ENCODE results near the gene MKNK2. TPM values are rescaled to one million over a fixed set of nuclear protein-coding genes. Genes with fewer than 3 reads are reported as not detected.

Gene MKNK2
- total and polyA plus RNA-seq, 2 of the 13 experiments (the other 11 are each of a cell fraction or from before 2014, with no cell fraction given): 44.9 to 112 TPM

DNA sequence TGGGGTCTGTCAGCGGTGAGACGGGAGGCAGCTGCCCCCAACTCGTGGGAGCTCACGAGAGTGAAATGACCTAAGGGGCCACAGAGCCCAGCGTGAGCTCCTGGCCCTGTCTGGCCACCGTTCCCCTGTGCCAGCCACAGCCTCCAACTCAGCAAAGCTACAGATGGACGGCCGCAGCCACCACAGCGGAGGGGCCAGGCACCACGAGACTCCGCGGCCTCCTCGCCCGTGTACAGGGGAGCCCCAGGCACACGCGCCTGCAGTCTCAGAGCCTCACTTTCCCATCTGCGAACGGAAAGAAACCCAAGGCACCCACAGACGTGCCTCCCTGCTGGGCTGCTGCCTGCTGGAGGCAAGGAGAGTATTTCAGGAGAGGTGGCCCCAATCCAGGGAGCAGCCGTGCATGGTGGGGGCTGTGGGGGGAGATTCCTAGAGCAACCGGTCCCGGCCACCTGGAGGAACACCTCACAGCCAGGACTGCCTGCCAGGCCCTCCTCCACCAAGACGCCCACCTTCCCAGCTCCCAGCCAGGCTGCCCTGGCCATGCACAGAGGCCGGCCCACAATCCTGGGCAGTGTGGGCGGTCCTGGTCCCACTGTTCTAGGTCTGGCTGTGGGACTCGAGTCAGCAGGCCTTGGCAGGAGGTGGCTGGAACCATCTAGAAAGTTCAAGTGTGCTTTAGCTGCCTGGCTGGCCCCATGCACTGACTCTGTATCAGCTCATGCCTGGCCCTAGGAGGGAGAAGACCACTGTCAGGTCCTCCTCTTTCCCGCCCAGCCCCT is 1.9 kb downstream of the MKNK2 start (continued):
- TF ChIP-seq, protein P1, sequence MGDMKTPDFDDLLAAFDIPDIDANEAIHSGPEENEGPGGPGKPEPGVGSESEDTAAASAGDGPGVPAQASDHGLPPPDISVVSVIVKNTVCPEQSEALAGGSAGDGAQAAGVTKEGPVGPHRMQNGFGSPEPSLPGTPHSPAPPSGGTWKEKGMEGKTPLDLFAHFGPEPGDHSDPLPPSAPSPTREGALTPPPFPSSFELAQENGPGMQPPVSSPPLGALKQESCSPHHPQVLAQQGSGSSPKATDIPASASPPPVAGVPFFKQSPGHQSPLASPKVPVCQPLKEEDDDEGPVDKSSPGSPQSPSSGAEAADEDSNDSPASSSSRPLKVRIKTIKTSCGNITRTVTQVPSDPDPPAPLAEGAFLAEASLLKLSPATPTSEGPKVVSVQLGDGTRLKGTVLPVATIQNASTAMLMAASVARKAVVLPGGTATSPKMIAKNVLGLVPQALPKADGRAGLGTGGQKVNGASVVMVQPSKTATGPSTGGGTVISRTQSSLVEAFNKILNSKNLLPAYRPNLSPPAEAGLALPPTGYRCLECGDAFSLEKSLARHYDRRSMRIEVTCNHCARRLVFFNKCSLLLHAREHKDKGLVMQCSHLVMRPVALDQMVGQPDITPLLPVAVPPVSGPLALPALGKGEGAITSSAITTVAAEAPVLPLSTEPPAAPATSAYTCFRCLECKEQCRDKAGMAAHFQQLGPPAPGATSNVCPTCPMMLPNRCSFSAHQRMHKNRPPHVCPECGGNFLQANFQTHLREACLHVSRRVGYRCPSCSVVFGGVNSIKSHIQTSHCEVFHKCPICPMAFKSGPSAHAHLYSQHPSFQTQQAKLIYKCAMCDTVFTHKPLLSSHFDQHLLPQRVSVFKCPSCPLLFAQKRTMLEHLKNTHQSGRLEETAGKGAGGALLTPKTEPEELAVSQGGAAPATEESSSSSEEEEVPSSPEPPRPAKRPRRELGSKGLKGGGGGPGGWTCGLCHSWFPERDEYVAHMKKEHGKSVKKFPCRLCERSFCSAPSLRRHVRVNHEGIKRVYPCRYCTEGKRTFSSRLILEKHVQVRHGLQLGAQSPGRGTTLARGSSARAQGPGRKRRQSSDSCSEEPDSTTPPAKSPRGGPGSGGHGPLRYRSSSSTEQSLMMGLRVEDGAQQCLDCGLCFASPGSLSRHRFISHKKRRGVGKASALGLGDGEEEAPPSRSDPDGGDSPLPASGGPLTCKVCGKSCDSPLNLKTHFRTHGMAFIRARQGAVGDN (CRISPR knock-in tag; IDR thresholded peaks at IDR 0.05): peak; percentile 55; the same call in 1 of the 2 replicates
- TF ChIP-seq, protein P2, sequence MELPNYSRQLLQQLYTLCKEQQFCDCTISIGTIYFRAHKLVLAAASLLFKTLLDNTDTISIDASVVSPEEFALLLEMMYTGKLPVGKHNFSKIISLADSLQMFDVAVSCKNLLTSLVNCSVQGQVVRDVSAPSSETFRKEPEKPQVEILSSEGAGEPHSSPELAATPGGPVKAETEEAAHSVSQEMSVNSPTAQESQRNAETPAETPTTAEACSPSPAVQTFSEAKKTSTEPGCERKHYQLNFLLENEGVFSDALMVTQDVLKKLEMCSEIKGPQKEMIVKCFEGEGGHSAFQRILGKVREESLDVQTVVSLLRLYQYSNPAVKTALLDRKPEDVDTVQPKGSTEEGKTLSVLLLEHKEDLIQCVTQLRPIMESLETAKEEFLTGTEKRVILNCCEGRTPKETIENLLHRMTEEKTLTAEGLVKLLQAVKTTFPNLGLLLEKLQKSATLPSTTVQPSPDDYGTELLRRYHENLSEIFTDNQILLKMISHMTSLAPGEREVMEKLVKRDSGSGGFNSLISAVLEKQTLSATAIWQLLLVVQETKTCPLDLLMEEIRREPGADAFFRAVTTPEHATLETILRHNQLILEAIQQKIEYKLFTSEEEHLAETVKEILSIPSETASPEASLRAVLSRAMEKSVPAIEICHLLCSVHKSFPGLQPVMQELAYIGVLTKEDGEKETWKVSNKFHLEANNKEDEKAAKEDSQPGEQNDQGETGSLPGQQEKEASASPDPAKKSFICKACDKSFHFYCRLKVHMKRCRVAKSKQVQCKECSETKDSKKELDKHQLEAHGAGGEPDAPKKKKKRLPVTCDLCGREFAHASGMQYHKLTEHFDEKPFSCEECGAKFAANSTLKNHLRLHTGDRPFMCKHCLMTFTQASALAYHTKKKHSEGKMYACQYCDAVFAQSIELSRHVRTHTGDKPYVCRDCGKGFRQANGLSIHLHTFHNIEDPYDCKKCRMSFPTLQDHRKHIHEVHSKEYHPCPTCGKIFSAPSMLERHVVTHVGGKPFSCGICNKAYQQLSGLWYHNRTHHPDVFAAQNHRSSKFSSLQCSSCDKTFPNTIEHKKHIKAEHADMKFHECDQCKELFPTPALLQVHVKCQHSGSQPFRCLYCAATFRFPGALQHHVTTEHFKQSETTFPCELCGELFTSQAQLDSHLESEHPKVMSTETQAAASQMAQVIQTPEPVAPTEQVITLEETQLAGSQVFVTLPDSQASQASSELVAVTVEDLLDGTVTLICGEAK (IDR thresholded peaks at IDR 0.05): no peak
- TF ChIP-seq, protein P2 (CRISPR knock-in tag; IDR thresholded peaks at IDR 0.05): peak; percentile 8; the same call in 1 of the 2 replicates
- peak; percentile 24 for TF ChIP-seq RBM39 (IDR thresholded peaks at IDR 0.05; ENCODE audit: low read depth, low read length, poor library complexity, severe bottlenecking)
- TF ChIP-seq SETDB1 (CRISPR knock-in tag; IDR thresholded peaks at IDR 0.05; ENCODE audit: borderline replicate concordance): no peak
- no peak for TF ChIP-seq SOX13 (IDR thresholded peaks at IDR 0.05)
- no peak for TF ChIP-seq SOX13 (CRISPR knock-in tag; conservative IDR thresholded peaks at IDR 0.05 in 1 of 2, IDR thresholded peaks at IDR 0.05 in 1 of 2)
- TF ChIP-seq SRY (CRISPR knock-in tag; IDR thresholded peaks at IDR 0.05): 0 out of 2 replicates have a peak, but pooled peaks have one; percentile 3
- no peak for TF ChIP-seq SIX1 (CRISPR knock-in tag; IDR thresholded peaks at IDR 0.05; ENCODE audit: borderline replicate concordance)
- TF ChIP-seq, protein P3, sequence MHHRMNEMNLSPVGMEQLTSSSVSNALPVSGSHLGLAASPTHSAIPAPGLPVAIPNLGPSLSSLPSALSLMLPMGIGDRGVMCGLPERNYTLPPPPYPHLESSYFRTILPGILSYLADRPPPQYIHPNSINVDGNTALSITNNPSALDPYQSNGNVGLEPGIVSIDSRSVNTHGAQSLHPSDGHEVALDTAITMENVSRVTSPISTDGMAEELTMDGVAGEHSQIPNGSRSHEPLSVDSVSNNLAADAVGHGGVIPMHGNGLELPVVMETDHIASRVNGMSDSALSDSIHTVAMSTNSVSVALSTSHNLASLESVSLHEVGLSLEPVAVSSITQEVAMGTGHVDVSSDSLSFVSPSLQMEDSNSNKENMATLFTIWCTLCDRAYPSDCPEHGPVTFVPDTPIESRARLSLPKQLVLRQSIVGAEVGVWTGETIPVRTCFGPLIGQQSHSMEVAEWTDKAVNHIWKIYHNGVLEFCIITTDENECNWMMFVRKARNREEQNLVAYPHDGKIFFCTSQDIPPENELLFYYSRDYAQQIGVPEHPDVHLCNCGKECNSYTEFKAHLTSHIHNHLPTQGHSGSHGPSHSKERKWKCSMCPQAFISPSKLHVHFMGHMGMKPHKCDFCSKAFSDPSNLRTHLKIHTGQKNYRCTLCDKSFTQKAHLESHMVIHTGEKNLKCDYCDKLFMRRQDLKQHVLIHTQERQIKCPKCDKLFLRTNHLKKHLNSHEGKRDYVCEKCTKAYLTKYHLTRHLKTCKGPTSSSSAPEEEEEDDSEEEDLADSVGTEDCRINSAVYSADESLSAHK (CRISPR knock-in tag; IDR thresholded peaks at IDR 0.05; ENCODE audit: borderline replicate concordance): no peak
- TF ChIP-seq SP4 (CRISPR knock-in tag; IDR thresholded peaks at IDR 0.05): no peak
- no peak for TF ChIP-seq ZFP82 (CRISPR knock-in tag; IDR thresholded peaks at IDR 0.05; ENCODE audit: borderline replicate concordance)

Data from HepG2 (cell line).